Astrocyte (in vitro differentiated cells and primary cell): ENCODE results near the gene GHDC. TPM values are rescaled to one million over a fixed set of nuclear protein-coding genes. Genes with fewer than 3 reads are reported as not detected.

Experiments
- DNase-seq: peaks from one replicate; pipeline ENCODE4 v3.0.0-alpha.2; 2010; ENCODE audit warnings: low read depth
- FAIRE-seq: peaks from 2 replicates; lab custom pipeline; 2011; peaks lifted over from hg19 to GRCh38; lab: Jason Lieb, UNC
- H2AFZ ChIP-seq: 2 replicates; pipeline ENCODE4 v1.6.0; 2012; ENCODE audit warnings: low read depth, low read length, inconsistent platforms
- H3K27ac ChIP-seq: 2 replicates; pipeline ENCODE4 v1.5.1; 2011; ENCODE audit warnings: low read depth, low read length, inconsistent platforms
- H3K27me3 ChIP-seq: 2 replicates; pipeline ENCODE4 v1.6.0; 2011; ENCODE audit warnings: low read length, inconsistent platforms; ENCODE audit not compliant: insufficient read depth
- H3K36me3 ChIP-seq: 2 replicates; pipeline ENCODE4 v1.5.1; 2011; ENCODE audit warnings: low read length, inconsistent platforms; ENCODE audit not compliant: insufficient read depth
- H3K4me1 ChIP-seq: 2 replicates; pipeline ENCODE4 v1.5.1; 2011; ENCODE audit warnings: low read length, inconsistent platforms; ENCODE audit not compliant: insufficient read depth
- H3K4me2 ChIP-seq: 2 replicates; pipeline ENCODE4 v1.6.0; 2012; ENCODE audit warnings: low read length, inconsistent platforms
- H3K4me3 ChIP-seq: 2 replicates; pipeline ENCODE4 v1.5.1; 2011; ENCODE audit warnings: low read depth, mild to moderate bottlenecking, low read length, inconsistent platforms; ENCODE audit not compliant: insufficient read depth
- H3K79me2 ChIP-seq: 2 replicates; pipeline ENCODE4 v1.6.0; 2012; ENCODE audit warnings: mild to moderate bottlenecking, low read length, inconsistent platforms; ENCODE audit not compliant: insufficient read depth
- H3K9ac ChIP-seq: 2 replicates; pipeline ENCODE4 v1.6.0; 2012; ENCODE audit warnings: mild to moderate bottlenecking, low read length, inconsistent platforms
- H3K9me3 ChIP-seq: 2 replicates; pipeline ENCODE4 v1.5.1; 2012; ENCODE audit warnings: low read depth, mild to moderate bottlenecking, low read length, inconsistent platforms; ENCODE audit not compliant: insufficient read depth
- H4K20me1 ChIP-seq: 2 replicates; pipeline ENCODE4 v1.6.0; 2012; ENCODE audit warnings: low read length, inconsistent platforms; ENCODE audit not compliant: insufficient read depth
- H3K27ac Mint-ChIP-seq: one replicate; pipeline ENCODE4 v1.8.0; 2021; ENCODE audit warnings: mild to moderate bottlenecking, mixed read lengths; ENCODE audit not compliant: unreplicated experiment
- H3K27me3 Mint-ChIP-seq: one replicate; pipeline ENCODE4 v1.8.0; 2021; ENCODE audit warnings: low read depth, mixed read lengths; ENCODE audit not compliant: unreplicated experiment
- H3K36me3 Mint-ChIP-seq: one replicate; pipeline ENCODE4 v1.8.0; 2021; ENCODE audit warnings: low read depth, mixed read lengths; ENCODE audit not compliant: unreplicated experiment
- H3K4me1 Mint-ChIP-seq: one replicate; pipeline ENCODE4 v1.8.0; 2021; ENCODE audit warnings: low read depth, mixed read lengths; ENCODE audit not compliant: unreplicated experiment
- H3K4me3 Mint-ChIP-seq: one replicate; pipeline ENCODE4 v1.8.0; 2021; ENCODE audit warnings: mild to moderate bottlenecking, moderate library complexity, mixed read lengths; ENCODE audit not compliant: unreplicated experiment
- H3K9me3 Mint-ChIP-seq: one replicate; pipeline ENCODE4 v1.8.0; 2021; ENCODE audit warnings: mild to moderate bottlenecking, mixed read lengths; ENCODE audit not compliant: unreplicated experiment
- CTCF ChIP-seq: IDR thresholded peaks from 2 replicates; pipeline ENCODE4 v1.5.1; 2011; ENCODE audit warnings: low read depth, mild to moderate bottlenecking, inconsistent platforms, low read length, moderate library complexity; ENCODE audit not compliant: insufficient read depth
- EZH2 ChIP-seq: IDR thresholded peaks from 2 replicates; pipeline ENCODE4 v1.6.1; 2012; ENCODE audit warnings: mild to moderate bottlenecking, low read length, inconsistent platforms; ENCODE audit not compliant: insufficient read depth
- total RNA-seq: library from RNA; stranded (reverse); gene quantifications from 2 replicates; pipeline ENCODE4 v1.2.1, GENCODE V29; 2021

The GHDC gene
- total RNA-seq, 1 donor from 2014 or later: 0.64 TPM

- H3K4me1 Mint-ChIP-seq: peaks cover 8% of the 10 kb centered on the region
- DNase-seq (peak; percentile 11), FAIRE-seq (no peak)
- no peaks in the 10 kb centered on the region for H3K36me3 ChIP-seq
- peak overlapping the region; percentile 70 for H3K4me3 ChIP-seq
- H3K27me3 Mint-ChIP-seq: peaks cover 38% of the 10 kb centered on the region
- H4K20me1 ChIP-seq: peaks cover 4% of the 10 kb centered on the region
- H3K27me3 ChIP-seq: peaks cover 28% of the 10 kb centered on the region
- H2AFZ ChIP-seq: peak overlapping the region; percentile 98
- peak overlapping the region; percentile 99 for H3K4me2 ChIP-seq
- H3K27ac Mint-ChIP-seq: no peak overlapping the region
- TF ChIP-seq EZH2: no peak
- peak; percentile 48 for TF ChIP-seq CTCF
- peak overlapping the region; percentile 79 for H3K4me3 Mint-ChIP-seq
- H3K9me3 ChIP-seq: no peaks in the 10 kb centered on the region
- H3K9me3 Mint-ChIP-seq: no peaks in the 10 kb centered on the region
- H3K36me3 Mint-ChIP-seq: no peaks in the 10 kb centered on the region
- H3K79me2 ChIP-seq: no peaks in the 10 kb centered on the region
- no peak overlapping the region for H3K27ac ChIP-seq
- peak overlapping the region; percentile 68 for H3K9ac ChIP-seq
- peaks cover 13% of the 10 kb centered on the region for H3K4me1 ChIP-seq
Observed at GRCh38 chr17:42183741-42184711, 10.3 kb downstream of the GHDC start.

DNA sequence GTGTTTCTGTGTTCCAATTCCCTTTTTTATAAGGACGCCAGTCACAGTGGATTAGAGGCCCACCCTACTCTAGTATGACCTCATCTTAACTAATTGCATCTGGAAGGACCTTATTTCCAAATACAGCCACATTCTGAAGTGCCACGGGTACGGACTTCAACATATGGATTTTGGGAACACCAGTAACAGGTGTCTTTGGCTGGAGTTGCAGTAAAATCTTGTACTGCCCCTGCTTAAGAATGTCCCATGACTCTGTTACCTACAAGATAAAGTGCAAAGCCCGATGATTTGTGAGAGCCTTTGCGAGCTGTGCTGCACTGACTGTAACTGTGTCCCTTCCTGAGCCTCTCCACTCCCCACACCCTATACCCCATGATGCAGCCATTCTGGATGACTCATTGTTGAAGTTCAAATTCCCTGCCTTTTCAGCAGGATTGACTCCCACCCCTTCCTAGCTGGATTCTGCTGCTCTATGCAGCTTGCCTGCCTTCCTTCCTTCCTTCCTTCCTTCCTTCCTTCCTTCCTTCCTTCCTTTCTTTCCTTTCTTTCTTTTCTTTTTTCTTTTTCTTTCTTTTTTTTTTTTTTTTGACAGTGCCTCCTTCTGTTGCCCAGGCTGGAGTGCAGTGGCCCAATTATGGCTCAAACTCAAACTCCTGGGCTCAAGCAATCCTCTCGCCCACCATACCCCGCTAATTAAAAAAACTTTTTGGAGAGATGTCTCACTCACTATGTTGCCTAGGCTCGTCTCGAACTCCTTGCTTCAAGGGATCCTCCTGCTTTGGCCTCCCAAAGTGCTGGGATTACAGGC is 11.2 kb downstream of the GHDC start:
- Mint-ChIP-seq H3K27me3 (peaks cover 43% of the 10 kb centered on the region), H3K4me3 (peak overlapping the region; percentile 79), H3K36me3 (no peaks in the 10 kb centered on the region), H3K4me1 (peaks cover 8% of the 10 kb centered on the region), H3K27ac (no peak overlapping the region), H3K9me3 (no peaks in the 10 kb centered on the region)
- peaks cover 4% of the 10 kb centered on the region for H4K20me1 ChIP-seq
- no peak for FAIRE-seq
- H3K9ac ChIP-seq: peak overlapping the region; percentile 68
- H3K27ac ChIP-seq: no peak overlapping the region
- peaks cover 28% of the 10 kb centered on the region for H3K27me3 ChIP-seq
- peaks cover 13% of the 10 kb centered on the region for H3K4me1 ChIP-seq
- H3K4me3 ChIP-seq: peak overlapping the region; percentile 70
- H3K4me2 ChIP-seq: peak overlapping the region; percentile 99
- peak overlapping the region; percentile 98 for H2AFZ ChIP-seq
- no peaks in the 10 kb centered on the region for H3K9me3 ChIP-seq
- no peaks in the 10 kb centered on the region for H3K79me2 ChIP-seq
- peak; percentile 23 for DNase-seq
- no peak for TF ChIP-seq EZH2
- no peak for TF ChIP-seq CTCF
- no peaks in the 10 kb centered on the region for H3K36me3 ChIP-seq
